HL-60 (cell line): ENCODE measurements around the gene MEG3.

Source experiments
- DNase-seq, 2 experiments: peaks; one replicate each; pipeline ENCODE4 v3.0.0-alpha.2; 2010 to 2020; ENCODE audit warnings: low read depth in 1 of 2, low spot score in 1 of 2
- H3K27ac ChIP-seq: fragments of 250-450 bp; sonication (Bioruptor Pico); replicated peaks from 2 replicates; pipeline ENCODE4 v1.5.1; 2020; ENCODE audit warnings: mild to moderate bottlenecking, moderate library complexity
- H3K27me3 ChIP-seq: fragments of 250-450 bp; sonication (Bioruptor Pico); 2 replicates; pipeline ENCODE4 v1.5.1; 2021; ENCODE audit warnings: mild to moderate bottlenecking, moderate library complexity; ENCODE audit not compliant: insufficient read depth, poor library complexity, severe bottlenecking
- H3K4me3 ChIP-seq: replicated peaks from 2 replicates; pipeline ENCODE4 v1.5.1; 2011; ENCODE audit warnings: mild to moderate bottlenecking, control low read depth, low read length; ENCODE audit not compliant: insufficient read depth
- CTCF ChIP-seq: IDR thresholded peaks from one replicate; pipeline ENCODE4 v1.5.1; 2011; ENCODE audit warnings: low read length, control low read depth, inconsistent platforms; ENCODE audit not compliant: insufficient read depth
- GABPA ChIP-seq: IDR thresholded peaks from 2 replicates; pipeline ENCODE4 v1.6.1; 2012; ENCODE audit warnings: low read depth
- POLR2AphosphoS5 ChIP-seq: IDR thresholded peaks from 2 replicates; pipeline ENCODE4 v1.6.1; 2012; ENCODE audit warnings: low read depth
- REST ChIP-seq: IDR thresholded peaks from 2 replicates; pipeline ENCODE4 v1.6.1; 2012; ENCODE audit warnings: low read depth; ENCODE audit not compliant: insufficient replicate concordance
- SPI1 ChIP-seq: IDR thresholded peaks from 2 replicates; pipeline ENCODE4 v1.6.1; 2012; ENCODE audit warnings: low read depth, mild to moderate bottlenecking, borderline replicate concordance

Gene MEG3

GRCh38 chr14:100840286-100841065 lies 14.6 kb downstream of the MEG3 start:
- no peak for DNase-seq
- no peak overlapping the region for H3K4me3 ChIP-seq
- TF ChIP-seq SPI1, result no peak
- TF ChIP-seq CTCF, result no peak
- TF ChIP-seq POLR2AphosphoS5, result no peak
- no peak for TF ChIP-seq REST
- TF ChIP-seq GABPA, result no peak
- H3K27ac ChIP-seq, result no peak overlapping the region
- H3K27me3 ChIP-seq, result no peaks in the 10 kb centered on the region

- DNase-seq, result no peak
- no peak for TF ChIP-seq GABPA
- TF ChIP-seq CTCF, result no peak
- no peak for TF ChIP-seq SPI1
- TF ChIP-seq POLR2AphosphoS5, result no peak
- no peak for TF ChIP-seq REST
- Histone ChIP-seq H3K4me3 (no peak overlapping the region), H3K27ac (no peak overlapping the region), H3K27me3 (no peaks in the 10 kb centered on the region)
These were observed 15.3 kb downstream of the MEG3 start for GRCh38 chr14:100841066-100841760.

- no peak for DNase-seq
- no peak overlapping the region for H3K27ac ChIP-seq
- TF ChIP-seq REST (no peak), POLR2AphosphoS5 (no peak), SPI1 (no peak), CTCF (no peak), GABPA (no peak)
- no peaks in the 10 kb centered on the region for H3K27me3 ChIP-seq
- no peak overlapping the region for H3K4me3 ChIP-seq
These were observed 16.0 kb downstream of the MEG3 start for GRCh38 chr14:100841761-100842403.
